Immature natural killer cell (primary cell): ENCODE results near the gene LHX4. TPM values are rescaled to one million over a fixed set of nuclear protein-coding genes. Genes with fewer than 3 reads are reported as not detected.

ENCODE experiments used
- DNase-seq, 3 donors: peaks; one replicate each; pipeline ENCODE4 v3.0.0; 2022; ENCODE audit warnings: mixed read lengths in 1 of 3
- H3K27ac Mint-ChIP-seq, 6 donors: one replicate each; pipeline ENCODE4 v1.8.0; 2020; ENCODE audit warnings: mixed read lengths in 6 of 6, mild to moderate bottlenecking in 5 of 6, inconsistent platforms in 4 of 6, moderate library complexity in 3 of 6
- H3K27me3 Mint-ChIP-seq, 3 donors: one replicate each; pipeline ENCODE4 v1.8.0; 2020 to 2021; ENCODE audit warnings: low read depth in 3 of 3, mild to moderate bottlenecking in 3 of 3, mixed read lengths in 3 of 3, moderate library complexity in 3 of 3, inconsistent platforms in 1 of 3
- H3K36me3 Mint-ChIP-seq, 3 donors: one replicate each; pipeline ENCODE4 v1.8.0; 2020; ENCODE audit warnings: mixed read lengths in 3 of 3, inconsistent platforms in 2 of 3, mild to moderate bottlenecking in 2 of 3
- H3K4me1 Mint-ChIP-seq, 2 donors: one replicate each; pipeline ENCODE4 v1.8.0; 2020; ENCODE audit warnings: inconsistent platforms in 2 of 2, mild to moderate bottlenecking in 2 of 2, mixed read lengths in 2 of 2, moderate library complexity in 1 of 2
- H3K4me3 Mint-ChIP-seq, 5 donors: one replicate each; pipeline ENCODE4 v1.8.0; 2020; ENCODE audit warnings: mild to moderate bottlenecking in 5 of 5, mixed read lengths in 5 of 5, inconsistent platforms in 3 of 5, moderate library complexity in 3 of 5
- H3K9me3 Mint-ChIP-seq, 6 donors: one replicate each; pipeline ENCODE4 v1.8.0; 2020; ENCODE audit warnings: mild to moderate bottlenecking in 6 of 6, mixed read lengths in 6 of 6, inconsistent platforms in 4 of 6, moderate library complexity in 3 of 6
- polyA plus RNA-seq, 3 donors: library from polyadenylated mRNA; unstranded; fragments of 300-500 nt; fragmentation: Illumina TruSeq; gene quantifications; one replicate each; pipeline ENCODE4 v1.2.3, GENCODE V29; 2021

Gene LHX4
- under 1 TPM in 1 of 3 donors, not detected in 2; 0.25 TPM for polyA plus RNA-seq

- Mint-ChIP-seq H3K27ac (no peak within 1 kb of the TSS), H3K27me3 (peaks cover 16 to 39% (median 34%) of the 10 kb centered on the region in 3 donors), H3K36me3 (no peaks in the 10 kb centered on the region), H3K4me1 (peaks cover 26 to 30% of the 10 kb centered on the region in 2 donors), H3K4me3 (peak within 1 kb of the TSS; percentile 75 to 85 (median 81)), H3K9me3 (peaks cover 0 to 2% (median 0%) of the 10 kb centered on the region in 6 donors)
- DNase-seq: peak; percentile 23 to 36 (median 25)
These were observed at the start of gene LHX4 for GRCh38 chr1:180229483-180230415. Gene LHX4, plus strand, starts transcription at chr1:180230264. Its CDS starts 266 bp downstream, at chr1:180230530.

DNA sequence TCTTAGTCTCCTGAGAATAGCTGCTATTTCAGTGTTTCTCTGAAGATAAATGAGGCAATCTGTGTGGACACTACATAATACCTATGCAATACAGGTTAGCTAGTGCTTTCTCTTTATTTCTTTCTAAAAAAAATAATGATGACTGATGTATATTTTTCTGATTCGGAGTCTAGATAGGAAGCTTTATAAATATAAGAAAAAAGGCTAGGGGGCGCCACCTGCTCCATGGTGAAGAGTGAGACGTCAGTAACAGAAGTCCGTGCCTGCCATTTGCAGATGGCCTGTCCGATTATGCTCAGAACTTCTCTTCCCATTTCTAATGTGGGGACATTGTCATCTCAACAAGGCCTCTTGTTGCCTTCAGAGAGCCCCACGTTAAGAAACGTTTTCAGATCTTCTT is 49.0 kb upstream of the LHX4 start:
- Mint-ChIP-seq H3K4me3 (no peak overlapping the region), H3K27me3 (peaks cover 0 to 4% (median 4%) of the 10 kb centered on the region in 3 donors), H3K36me3 (peaks cover 18 to 43% (median 25%) of the 10 kb centered on the region in 3 donors), H3K9me3 (peaks cover 0 to 1% (median 0%) of the 10 kb centered on the region in 6 donors), H3K27ac (no peak overlapping the region), H3K4me1 (no peaks in the 10 kb centered on the region)
- DNase-seq: peak in 1 of 3 donors; percentile 15

GRCh38 chr1:180181996-180182642 is 47.9 kb upstream of the LHX4 start:
- Mint-ChIP-seq H3K4me1 (no peaks in the 10 kb centered on the region), H3K27me3 (peaks cover 0 to 4% (median 0%) of the 10 kb centered on the region in 3 donors), H3K27ac (no peak overlapping the region), H3K4me3 (no peak overlapping the region), H3K36me3 (peaks cover 19 to 49% (median 34%) of the 10 kb centered on the region in 3 donors), H3K9me3 (peaks cover 0 to 1% (median 0%) of the 10 kb centered on the region in 6 donors)
- DNase-seq: no peak

DNA sequence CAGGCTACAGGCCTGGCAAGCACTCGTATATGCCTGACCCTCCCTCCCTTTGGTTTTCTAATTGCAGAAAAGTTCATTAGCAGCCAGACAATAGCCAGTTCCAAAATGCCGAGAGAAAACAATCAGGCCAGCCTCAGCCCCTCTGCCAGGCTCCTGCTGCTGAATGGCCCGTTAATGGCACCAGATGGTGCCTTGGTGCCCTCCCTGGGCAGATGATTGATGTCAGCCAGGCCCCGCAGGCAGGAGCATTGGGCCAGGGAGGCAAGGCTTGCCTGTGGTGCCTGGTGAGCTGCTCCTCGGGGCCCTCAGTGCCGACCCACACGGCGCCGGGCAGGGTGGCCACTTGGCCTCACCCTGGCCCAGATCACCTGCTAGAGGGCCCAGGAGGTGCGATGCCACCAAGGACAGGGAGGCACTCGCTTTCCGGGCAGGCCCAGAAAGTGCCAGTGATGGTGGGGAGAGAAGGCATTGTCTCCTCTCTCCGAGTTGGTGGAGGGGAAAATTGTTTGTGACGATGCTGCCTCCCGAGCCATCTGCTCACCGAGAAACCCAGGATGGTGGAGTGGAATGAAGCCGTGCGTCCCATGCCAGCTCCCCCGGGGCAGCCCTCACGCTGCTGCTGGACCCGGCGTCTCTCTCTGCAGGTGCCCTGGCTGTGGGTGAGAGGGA is 47.3 kb upstream of the LHX4 start:
- Mint-ChIP-seq H3K9me3 (peaks cover 0 to 1% (median 0%) of the 10 kb centered on the region in 6 donors), H3K36me3 (peaks cover 19 to 55% (median 36%) of the 10 kb centered on the region in 3 donors), H3K4me3 (no peak overlapping the region), H3K27me3 (peaks cover 0 to 4% (median under 1%) of the 10 kb centered on the region in 3 donors), H3K27ac (no peak overlapping the region), H3K4me1 (no peaks in the 10 kb centered on the region)
- DNase-seq: no peak

DNA sequence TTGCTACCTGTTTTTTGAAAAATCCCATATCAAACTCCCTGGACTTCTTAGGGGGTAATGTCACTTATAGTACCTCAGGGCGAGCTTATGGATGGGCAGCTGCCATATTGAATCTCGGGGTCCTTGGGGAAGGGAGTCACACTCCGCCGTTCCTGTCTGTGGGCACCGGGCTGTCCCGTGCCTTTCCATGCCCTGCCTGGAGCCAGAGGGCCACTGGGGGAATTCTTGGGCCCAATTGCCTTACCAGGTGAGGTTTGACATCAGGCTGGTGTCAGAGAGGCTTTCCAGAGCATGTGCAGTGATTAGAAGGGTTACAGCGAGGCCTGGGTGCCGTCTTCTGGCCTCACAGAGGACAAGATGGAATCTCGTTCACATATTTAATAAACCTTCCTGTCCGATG is 46.6 kb upstream of the LHX4 start:
- Mint-ChIP-seq H3K27me3 (peaks cover 0 to 4% (median 3%) of the 10 kb centered on the region in 3 donors), H3K27ac (no peak overlapping the region), H3K4me3 (no peak overlapping the region), H3K4me1 (peaks cover 0 to under 1% of the 10 kb centered on the region in 2 donors), H3K36me3 (peaks cover 19 to 58% (median 39%) of the 10 kb centered on the region in 3 donors), H3K9me3 (peaks cover 0 to 1% (median 0%) of the 10 kb centered on the region in 6 donors)
- DNase-seq: no peak

GRCh38 chr1:180184041-180184440 is 46.0 kb upstream of the LHX4 start:
- Mint-ChIP-seq H3K4me1 (peaks cover 4 to 7% of the 10 kb centered on the region in 2 donors), H3K27me3 (peaks cover 0 to 6% (median 3%) of the 10 kb centered on the region in 3 donors), H3K4me3 (no peak overlapping the region), H3K36me3 (peaks cover 23 to 63% (median 44%) of the 10 kb centered on the region in 3 donors), H3K9me3 (peaks cover 0 to under 1% (median 0%) of the 10 kb centered on the region in 6 donors), H3K27ac (no peak overlapping the region)
- DNase-seq: no peak

DNA sequence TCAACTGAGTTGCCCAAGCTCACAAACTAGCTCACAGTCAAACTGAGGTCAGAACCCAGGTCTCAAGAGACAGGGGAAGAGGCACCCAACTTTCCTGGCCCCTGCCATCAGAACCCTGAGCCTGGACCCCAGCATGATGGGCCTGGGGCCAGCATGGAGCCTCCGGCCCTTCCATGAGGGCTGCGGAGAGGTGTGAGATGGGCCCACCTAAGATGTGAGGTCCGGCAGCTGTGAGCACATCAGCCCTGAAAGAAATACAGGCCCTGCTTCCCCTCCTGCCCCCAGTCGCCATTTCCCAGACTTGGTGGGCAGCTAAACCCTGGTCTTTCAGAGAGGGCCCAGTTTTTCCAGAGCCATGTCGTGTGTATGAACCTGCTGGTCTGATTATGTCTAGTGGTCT is 44.8 kb upstream of the LHX4 start:
- peak overlapping the region in 1 of 6 donors; percentile 6 for H3K27ac Mint-ChIP-seq
- H3K36me3 Mint-ChIP-seq: peaks cover 23 to 68% (median 49%) of the 10 kb centered on the region in 3 donors

DNA sequence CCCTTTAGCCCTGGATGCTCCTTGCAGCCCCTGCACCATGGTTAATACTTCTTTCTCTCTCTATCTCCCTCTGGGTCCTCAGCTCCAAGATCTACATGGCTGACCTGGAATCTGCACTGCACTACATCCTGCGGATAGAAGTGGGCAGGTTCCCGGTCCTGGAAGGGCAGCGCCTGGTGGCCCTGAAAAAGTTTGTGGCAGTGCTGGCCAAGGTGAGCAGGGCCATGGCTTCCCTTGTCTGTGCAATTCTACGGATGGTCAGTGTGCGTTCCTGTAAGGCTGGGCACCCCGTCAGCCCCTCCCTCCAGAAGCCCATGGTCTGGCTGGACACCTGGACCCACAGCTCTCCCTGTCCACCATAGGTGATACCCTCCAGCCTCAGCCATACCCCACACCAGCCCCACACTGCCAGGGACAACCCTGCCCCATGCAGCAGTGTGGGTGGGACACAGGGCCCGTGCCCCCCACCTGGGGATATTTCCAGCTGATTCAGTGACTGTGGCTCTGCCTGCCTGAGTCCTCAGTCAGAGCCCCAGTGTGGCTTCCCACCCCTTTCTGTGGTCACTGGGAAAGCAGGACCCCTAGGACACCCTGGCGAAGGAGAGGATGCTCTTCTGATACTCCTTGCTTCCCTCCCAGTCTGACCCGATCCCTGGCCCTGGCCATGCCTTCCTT is 44.0 kb upstream of the LHX4 start:
- Mint-ChIP-seq H3K9me3 (no peaks in the 10 kb centered on the region), H3K36me3 (peaks cover 23 to 68% (median 49%) of the 10 kb centered on the region in 3 donors), H3K4me1 (peaks cover 24 to 26% of the 10 kb centered on the region in 2 donors), H3K4me3 (no peak overlapping the region), H3K27me3 (peaks cover 9 to 14% (median 10%) of the 10 kb centered on the region in 3 donors), H3K27ac (no peak overlapping the region)
- DNase-seq: no peak

More for the DNA sequence above, 44.8 kb upstream of the LHX4 start:
- H3K4me3 Mint-ChIP-seq: no peak overlapping the region
- H3K9me3 Mint-ChIP-seq: no peaks in the 10 kb centered on the region
- H3K27me3 Mint-ChIP-seq: peaks cover 6 to 13% (median 9%) of the 10 kb centered on the region in 3 donors
- H3K4me1 Mint-ChIP-seq: peaks cover 16 to 18% of the 10 kb centered on the region in 2 donors
- no peak for DNase-seq

GRCh38 chr1:180186831-180187230 is 43.2 kb upstream of the LHX4 start:
- H3K36me3 Mint-ChIP-seq: peaks cover 23 to 63% (median 49%) of the 10 kb centered on the region in 3 donors
- peaks cover 12 to 14% (median 12%) of the 10 kb centered on the region in 3 donors for H3K27me3 Mint-ChIP-seq
- no peak for DNase-seq
- no peak overlapping the region for H3K4me3 Mint-ChIP-seq
- H3K4me1 Mint-ChIP-seq: peaks cover 31 to 33% of the 10 kb centered on the region in 2 donors
- H3K27ac Mint-ChIP-seq: no peak overlapping the region
- no peaks in the 10 kb centered on the region for H3K9me3 Mint-ChIP-seq

DNA sequence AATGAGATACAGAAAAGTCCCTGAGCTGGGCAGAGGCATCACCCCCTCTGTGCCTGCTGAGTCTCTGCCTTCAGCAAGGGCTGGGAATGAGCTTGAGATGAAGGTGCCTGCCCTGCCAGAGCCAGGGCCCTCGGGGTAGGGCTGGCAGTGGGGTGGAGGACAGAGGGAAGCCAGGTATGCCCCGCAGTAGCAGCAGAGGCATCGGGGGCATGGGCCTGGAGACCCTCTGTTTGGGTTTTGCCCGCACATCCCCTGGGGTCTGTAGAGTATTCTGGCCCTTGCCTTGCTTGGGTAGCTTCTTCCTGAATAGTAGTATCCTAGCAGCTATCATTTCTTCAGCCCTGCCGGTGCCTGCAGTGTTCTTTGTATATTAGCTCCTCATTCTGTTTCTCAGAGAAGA is 42.4 kb upstream of the LHX4 start:
- peaks cover 14 to 19% (median 17%) of the 10 kb centered on the region in 3 donors for H3K27me3 Mint-ChIP-seq
- no peaks in the 10 kb centered on the region for H3K9me3 Mint-ChIP-seq
- peaks cover 39 to 41% of the 10 kb centered on the region in 2 donors for H3K4me1 Mint-ChIP-seq
- peak overlapping the region in 2 of 6 donors; percentile 40 to 64 for H3K27ac Mint-ChIP-seq
- no peak overlapping the region for H3K4me3 Mint-ChIP-seq
- H3K36me3 Mint-ChIP-seq: peaks cover 23 to 57% (median 44%) of the 10 kb centered on the region in 3 donors
- DNase-seq: no peak

DNA sequence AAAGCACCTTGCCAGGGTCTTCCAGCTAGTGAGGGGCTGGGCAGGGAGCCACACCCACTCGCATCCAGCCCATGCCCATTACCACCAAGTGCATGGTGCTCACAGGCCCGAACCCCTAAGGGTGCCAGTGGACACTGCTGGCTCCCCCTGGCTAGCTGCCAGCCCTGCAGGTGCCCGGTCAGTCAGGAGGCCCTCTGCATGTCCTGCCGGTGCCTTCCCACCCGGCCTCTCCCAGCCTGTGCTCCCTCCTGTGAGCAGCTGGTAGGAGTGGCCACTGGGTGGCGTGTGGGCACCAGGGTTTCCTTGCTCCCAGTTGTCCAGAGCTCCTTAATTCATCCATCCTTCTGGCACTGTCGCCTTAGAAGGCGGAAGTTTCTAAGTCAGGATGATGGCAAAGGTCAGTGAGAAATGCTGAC is 42.0 kb upstream of the LHX4 start:
- Mint-ChIP-seq H3K9me3 (no peaks in the 10 kb centered on the region), H3K4me3 (no peak overlapping the region), H3K27me3 (peaks cover 16 to 21% (median 17%) of the 10 kb centered on the region in 3 donors), H3K4me1 (peaks cover 44 to 46% of the 10 kb centered on the region in 2 donors), H3K36me3 (peaks cover 23 to 57% (median 47%) of the 10 kb centered on the region in 3 donors), H3K27ac (peak overlapping the region in 1 of 6 donors; percentile 14)
- DNase-seq: peak in 1 of 3 donors; percentile 27

GRCh38 chr1:180188684-180189175 is 41.3 kb upstream of the LHX4 start:
- H3K36me3 Mint-ChIP-seq: peaks cover 23 to 53% (median 47%) of the 10 kb centered on the region in 3 donors
- H3K9me3 Mint-ChIP-seq: no peaks in the 10 kb centered on the region
- no peak for DNase-seq
- peak overlapping the region in 2 of 6 donors; percentile 80 to 85 for H3K27ac Mint-ChIP-seq
- no peak overlapping the region for H3K4me3 Mint-ChIP-seq
- H3K4me1 Mint-ChIP-seq: peaks cover 47 to 49% of the 10 kb centered on the region in 2 donors
- peaks cover 17 to 21% (median 18%) of the 10 kb centered on the region in 3 donors for H3K27me3 Mint-ChIP-seq
